Eye (tissue), 1 donor: Measurements from ENCODE around the gene CYB561D2.
"Not testable (repeated sequence)": the region's sequence is repeated elsewhere in the genome, so short reads cannot be mapped to it uniquely, and the experiment has no call there.

Experiments
- DNase-seq: peaks from one replicate; pipeline ENCODE4 v3.0.0-alpha.2; 2015

Gene CYB561D2, protein sequence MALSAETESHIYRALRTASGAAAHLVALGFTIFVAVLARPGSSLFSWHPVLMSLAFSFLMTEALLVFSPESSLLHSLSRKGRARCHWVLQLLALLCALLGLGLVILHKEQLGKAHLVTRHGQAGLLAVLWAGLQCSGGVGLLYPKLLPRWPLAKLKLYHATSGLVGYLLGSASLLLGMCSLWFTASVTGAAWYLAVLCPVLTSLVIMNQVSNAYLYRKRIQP

DNA sequence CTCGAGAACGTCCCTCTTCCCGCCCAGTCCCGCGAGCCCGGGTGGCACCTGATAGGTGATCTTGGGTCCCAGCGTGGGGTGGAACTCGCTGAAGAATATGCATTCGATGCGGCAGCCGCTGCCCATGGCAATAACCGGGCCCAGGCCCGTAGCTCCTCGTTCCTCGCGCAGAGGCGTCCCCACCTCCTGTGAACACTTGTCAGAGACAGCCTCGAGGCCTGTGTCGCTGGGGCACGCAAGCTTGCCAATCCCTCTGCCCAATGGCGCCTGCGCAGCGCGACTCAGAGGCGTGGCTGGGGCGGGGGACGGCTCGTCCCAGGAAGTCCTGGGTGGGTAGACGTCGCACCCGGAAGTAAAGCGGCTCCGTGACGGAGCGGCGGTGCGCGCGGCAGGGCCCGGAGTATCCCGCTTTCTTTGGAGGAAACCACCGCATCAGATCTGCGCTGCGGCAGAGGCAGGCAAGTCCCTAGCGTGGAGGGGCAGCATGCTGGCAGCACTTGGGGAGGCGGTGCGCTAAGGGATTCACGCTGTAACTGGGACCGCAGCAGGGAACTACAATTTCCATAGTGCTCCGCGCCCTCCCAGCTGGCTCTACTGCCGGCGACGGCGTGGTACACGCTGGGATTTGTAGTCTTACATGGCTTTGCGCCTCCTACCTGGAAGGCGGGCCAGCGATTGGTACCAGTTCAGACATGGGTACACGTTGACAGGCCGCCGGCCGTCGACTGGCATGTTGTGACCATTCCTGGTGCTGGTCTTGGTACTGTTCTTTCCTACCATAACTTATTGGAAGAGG is at the start of gene CYB561D2, which contains the start of gene NPRL2:
Gene CYB561D2 (plus strand): TSS at position 336 of the 796 bp plus-strand sequence. CDS start 572 bp downstream, outside the sequence.
Gene NPRL2 (minus strand): TSS at position 249 of the 796 bp plus-strand sequence. CDS start 123 bp downstream, at position 126.
- DNase-seq, result peak; percentile 98

DNA sequence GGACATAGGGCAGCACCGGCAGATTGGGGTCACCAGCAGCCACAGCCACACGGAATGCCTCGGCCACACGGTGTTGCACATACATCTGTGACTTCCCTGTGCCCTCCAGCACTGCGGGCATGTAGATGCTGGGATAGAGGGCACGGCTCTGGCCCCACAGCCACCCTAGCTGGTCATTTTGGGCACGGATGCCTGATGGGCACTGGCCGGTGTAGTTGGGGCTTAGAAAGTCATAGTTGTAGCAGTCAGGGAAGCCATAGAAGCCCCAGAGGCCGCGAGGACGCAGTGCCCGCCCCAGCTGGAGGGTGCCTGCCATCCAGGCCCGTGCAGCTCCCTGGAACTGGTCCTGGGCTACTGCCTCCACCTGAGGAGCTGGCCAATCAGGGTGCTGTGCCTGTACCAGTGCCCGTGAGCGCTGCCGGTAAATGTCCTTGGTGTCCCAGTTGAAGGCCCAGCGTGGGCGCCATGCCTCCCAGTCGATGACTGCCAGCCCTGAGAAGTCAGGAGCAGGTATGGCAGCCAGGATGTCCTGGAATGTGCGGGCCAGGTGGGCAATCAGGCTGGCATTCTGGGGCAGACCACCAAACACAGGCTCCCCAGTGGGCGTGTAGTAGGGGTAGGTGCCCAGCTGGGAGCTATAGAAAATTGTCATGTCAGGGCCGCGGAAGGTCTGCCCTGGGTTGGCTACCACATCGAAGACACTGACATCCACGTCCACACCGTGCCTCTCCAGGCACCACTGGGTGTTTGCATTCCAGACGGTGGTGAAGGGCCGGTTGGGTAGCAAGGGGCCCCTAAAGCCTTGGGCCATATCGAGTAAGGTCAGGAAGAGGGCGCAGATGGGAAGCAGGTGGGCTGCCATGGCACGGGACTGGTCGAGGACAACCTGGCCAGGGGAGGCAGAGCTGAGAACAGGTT is 48.3 kb upstream of the CYB561D2 start:
- DNase-seq, result no peak

DNA sequence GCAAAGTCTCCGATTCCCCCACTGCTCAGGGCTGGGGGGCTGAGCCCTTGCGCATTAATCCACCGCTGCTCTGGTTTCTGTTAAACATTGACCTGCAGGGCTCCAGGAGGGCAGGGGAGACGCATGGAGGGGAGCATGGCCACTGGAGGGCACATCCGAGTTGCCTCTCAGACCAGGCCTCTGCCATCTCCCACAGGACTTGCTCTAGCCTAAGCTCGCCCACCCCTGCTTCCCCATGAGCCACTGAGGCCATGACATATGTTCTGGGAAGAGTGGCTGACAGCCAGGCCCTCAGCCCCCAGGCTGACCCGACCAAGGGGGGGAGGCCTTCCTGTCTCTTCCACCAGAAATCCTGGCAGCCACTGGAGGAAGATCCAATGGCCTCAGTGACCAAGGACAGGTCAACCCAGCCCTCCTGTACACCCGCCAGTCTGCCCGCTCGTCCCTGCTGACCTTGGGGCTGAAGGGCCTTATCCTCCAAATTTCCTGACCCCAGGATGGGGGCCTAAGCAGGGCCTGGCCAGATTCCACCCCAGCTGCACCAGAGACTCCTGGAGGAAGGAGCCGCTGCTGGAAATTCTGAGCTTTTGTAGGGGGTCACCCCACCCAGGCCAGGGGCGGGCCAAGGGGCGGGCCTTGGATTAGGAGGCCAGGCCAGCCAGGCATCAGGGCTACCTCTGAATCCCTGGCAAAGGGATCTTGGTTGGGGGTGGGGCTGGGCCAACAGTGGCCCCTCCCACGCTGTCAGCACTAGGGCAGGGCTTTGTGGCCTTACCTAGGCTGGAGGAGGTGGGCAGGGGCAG is 47.4 kb upstream of the CYB561D2 start, which contains the start of gene HYAL1:
Gene HYAL1 (minus strand): TSS at position 562 of the 803 bp plus-strand sequence. CDS start 618 bp downstream, outside the sequence.
- no peak for DNase-seq

DNA sequence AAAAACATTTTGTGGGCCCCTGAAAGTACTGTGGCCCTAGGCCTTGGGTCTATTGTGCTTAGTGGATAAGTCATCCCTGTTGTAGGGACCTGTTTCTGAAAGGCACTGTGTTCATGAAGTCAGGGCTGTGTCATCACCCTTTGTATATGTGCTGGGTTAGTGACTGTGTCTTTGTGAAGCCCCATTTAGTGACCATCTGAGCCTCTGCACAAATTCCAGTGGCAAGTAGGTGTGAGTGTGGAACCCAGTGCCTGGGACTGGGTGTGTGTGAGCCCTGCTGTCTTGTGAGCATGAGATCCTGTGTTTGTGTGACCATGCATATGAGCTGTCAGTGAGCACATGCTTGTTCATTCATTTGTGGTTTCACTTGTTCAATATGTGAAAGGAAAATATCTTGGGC is 46.1 kb upstream of the CYB561D2 start:
- no peak for DNase-seq

DNA sequence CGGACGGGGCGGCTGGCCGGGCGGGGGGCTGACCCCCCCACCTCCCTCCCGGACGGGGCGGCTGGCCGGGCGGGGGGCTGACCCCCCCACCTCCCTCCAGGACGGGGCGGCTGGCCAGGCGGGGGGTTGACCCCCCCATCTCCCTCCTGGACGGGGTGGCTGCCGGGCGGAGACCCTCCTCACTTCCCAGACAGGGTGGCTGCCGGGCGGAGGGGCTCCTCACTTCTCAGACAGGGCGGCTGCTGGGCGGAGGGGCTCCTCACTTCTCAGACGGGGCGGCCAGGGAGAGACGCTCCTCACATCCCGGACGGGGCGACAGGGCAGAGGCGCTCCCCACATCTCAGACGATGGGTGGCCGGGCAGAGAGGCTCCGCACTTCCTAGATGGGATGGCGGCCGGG is 38.6 kb upstream of the CYB561D2 start:
- DNase-seq, result not testable (repeated sequence)

DNA sequence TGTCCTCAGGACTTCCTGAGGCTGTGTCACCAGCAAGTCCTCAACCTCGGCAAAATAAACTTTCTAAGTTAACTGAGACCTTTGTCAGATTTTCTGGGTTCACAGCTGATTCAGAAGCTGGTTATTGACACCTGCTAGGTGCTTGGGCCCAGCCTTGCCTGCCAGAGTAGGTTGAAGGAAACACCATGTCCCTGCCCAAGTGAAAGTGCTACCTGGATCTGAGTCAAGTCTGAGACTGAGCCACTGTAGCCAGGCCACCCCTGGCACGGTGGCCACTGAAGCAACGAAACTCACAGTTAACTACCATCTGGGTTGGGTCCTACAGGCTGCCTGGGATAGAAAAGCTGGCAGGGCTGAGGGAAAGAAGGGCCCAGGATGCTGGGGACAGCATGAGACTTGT is 36.3 kb upstream of the CYB561D2 start:
- no peak for DNase-seq

DNA sequence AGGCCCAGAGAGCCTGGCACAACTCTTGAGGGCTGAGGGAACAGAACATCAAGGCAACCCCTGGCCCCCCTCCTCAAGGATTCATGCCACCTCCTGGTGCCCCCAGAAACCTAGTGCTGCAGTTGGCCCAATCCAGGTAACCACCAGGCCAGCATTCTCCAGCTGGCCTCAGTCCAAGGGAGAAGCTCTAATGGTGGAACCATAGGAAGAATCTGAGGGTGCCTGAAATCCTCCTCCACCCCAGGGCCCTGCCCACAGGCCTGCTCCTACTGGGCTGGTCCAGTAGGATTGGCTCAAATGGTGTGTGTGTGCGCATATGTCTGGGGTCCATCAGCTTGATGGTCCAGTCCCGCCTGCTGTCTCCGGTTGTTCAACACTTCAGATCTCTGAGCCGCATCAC is 35.8 kb upstream of the CYB561D2 start:
- no peak for DNase-seq

DNA sequence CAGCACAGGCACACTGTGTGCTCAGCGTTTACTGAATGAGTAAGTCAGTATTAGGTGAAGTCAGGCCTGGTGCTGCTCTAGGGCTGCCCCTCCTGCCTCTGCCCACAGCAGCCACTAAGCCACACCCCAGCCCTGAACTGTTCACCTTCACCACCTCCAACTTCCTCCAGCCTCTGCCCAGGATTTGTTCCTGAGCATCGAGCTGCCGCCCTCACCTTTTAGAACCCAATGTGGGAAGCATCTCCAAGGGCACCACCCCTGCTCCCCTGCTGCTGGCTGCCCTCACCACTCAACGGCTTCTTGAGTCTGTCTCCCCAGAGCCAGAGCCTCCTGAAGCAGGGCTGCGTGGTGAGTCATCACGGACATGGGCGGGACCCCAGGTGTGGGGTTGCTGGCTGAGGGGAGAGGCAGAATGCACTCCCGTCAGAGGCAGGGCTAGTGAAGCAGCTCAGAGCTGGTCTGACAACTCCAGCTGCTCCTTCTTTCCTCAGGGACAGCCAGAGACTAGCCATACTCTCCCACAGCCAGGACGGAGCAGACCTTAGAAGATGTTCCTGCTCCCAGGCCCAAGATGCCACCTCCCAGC is 33.9 kb upstream of the CYB561D2 start:
- peak; percentile 65 for DNase-seq

DNA sequence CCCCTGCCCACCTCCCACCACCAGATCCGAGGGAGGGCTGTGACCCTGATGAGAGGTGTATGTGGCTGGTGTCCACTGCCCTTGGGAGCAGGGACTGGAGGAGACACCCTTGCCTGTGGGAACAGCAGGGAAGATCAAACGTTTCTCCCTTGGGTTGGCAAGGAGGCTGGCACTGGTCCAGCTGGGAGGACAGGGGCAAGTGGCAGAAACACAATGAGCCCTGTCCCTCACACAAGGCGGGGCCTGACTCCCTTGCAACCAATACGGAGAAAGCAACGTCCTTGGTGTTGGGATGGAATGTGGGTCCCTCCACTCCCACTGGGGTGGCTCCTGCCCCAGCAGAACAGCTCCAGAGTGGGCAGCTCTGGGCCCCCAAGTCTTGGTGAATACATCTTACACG is 33.4 kb upstream of the CYB561D2 start:
- DNase-seq, result no peak

DNA sequence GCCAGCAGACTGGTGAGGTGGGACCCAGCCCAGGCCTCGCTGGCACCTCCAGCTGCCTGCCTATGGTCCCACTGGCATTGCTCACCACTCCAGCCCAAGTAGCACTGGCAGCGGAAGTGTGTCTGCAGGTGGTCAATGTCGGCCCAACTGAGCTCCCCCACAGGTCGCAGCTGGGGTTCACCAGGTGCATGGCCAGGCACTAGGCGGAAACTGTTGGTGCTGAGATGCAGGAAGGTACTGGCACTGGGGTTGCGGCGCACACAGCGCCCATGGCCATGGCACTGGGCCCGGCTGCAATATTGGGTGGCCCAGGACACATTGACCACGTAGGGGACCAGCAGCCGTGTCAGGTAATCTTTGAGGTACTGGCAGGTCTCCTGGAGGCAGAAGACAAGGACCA is 32.5 kb upstream of the CYB561D2 start:
- no peak for DNase-seq

DNA sequence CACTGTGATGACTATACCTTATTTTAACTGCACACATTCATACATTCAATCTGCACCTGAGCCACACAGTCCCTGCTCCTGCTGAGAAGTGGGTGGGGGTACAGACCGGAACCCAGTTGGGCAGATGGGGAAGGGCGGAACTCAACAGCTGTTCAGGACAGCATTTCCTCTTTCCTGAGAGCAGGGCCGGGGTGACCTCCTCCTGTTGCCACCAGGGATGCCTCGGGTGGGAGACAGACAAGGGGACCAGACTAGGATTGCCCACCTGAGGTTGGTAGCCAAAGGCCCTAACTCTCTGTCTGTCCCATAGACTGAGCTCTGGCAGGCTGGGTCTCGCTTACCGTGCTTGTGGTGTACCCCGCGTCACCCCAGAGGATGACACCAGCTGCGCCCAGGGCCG is 32.0 kb upstream of the CYB561D2 start:
- no peak for DNase-seq

DNA sequence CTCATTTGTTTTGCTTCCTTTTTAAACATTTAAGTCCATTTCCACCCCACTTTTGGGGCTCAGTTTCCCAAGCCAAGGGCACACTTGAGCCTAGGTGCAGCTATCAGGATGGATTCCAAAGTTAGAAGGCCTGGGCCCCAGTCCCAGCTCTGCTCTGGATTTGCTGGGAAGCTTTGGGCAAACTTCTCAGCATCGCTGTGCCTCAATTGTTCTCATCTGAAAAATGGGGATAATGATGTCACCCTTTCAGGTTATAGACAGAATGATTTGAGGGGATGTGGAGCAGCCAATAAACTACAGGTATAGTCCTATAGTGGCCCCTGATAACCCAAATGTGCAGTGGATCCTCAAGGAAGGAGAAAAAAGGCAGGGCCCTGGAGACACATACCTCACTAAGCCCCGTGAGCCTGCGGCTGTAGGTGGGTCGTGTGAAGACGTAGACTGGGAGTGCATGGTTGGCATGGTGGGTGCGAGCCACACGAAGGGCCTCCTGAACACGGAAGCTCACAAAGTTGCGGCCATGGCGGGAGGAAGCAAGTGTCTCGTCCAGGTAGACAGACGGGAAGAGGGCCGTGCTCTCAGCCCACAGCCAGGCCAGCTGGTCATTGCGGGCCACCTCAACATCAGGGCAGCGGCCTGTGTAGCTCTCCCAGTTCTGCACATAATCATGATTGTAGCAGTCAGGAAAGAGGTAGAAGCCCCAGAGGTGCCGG is 31.3 kb upstream of the CYB561D2 start:
- DNase-seq, result no peak

DNA sequence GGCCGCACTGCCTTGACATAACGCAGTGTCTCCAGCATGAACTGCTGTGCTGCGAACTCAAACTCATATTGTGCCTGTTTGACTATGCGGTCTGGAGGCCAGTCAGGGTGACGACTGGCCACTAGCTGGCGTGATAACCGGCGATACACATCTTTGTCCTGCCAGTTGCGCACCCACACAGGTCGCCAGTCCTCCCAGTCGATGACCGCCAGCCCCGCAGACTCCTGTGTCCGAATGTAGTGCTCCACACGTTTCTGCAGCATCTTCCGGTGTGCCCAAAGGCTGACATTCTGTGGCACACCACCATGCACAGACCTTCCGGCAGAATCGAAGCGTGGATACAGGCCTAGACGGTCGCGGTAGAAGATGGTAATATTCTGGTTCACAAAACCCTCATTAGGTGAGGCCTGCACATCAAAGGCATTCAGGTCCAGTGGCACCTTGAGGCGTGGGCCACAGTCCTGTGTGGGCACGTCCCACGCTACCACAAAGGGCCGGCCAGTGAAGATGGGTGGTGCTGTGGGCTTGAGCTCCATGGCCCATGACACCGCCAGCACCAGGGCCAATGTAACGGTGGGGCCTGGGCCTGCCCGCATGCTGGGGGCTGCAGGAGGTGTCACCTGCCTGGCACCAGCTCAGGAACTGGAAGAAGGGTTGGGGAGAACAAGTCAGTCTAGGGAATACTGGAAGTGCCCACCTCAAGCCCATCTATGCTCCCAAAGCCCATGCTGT is 30.6 kb upstream of the CYB561D2 start:
- DNase-seq, result no peak

DNA sequence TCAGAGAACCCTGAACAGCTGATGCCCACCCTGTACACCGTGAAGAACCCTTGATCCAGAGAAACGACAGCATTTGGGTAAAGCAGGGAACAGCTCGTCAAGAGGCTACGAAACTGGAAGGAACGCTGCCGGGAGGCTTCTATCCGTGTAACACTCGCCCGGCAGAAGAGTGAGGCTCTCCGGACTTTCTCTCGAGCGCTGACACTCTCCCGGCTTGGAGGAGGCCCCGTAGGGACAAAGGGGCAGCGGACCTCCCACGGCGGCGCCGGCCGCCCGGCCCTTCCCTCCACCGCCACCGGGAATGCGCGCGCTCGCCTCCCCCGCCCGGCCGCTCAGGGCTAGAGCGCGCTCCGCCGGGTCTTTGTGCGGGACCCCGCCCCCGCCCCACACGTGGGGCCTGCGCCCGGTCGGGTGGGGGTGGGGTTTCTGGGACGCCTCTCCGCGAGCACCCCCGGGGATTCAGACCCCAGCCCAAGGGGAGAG is 29.8 kb upstream of the CYB561D2 start:
- peak; percentile 94 for DNase-seq

DNA sequence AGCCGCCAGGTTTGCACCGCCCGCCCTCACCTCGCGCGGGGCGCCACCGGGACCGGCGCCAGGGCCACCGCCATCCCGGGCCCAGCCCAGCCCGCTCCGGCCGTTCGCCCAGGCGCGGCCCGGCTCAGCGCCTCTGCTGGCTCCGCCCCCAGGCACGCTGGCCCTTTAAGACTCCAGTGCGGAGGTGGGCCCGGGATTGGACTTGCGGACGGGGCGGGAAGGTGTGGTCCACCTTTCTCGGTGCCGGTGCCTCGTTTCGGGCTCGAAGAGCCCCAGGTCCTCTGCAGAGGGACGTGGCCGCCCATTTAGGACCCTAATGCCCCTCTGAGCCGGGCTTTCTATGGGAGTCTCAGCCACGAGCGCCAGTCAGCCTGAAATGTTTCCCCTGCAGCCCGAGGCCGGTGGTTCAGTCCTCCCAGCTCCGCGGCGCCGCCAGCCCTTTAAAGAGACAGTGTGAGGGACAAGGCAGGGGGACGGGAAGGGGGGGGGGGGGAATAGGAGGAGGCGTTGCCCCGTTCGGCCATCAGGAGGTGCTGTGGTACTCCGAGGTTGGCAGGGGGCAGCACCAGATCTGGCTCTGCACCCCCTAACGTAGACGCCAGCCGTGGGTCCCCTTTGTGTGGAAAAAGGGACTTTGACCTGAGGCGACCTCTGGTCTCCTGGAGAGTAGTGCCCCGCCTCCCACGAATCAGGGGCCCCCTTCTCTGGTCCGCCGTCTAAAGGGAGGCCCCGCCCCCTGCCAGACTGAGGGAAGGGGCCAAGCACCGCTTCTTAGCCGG is 29.1 kb upstream of the CYB561D2 start:
- DNase-seq, result peak; percentile 97

DNA sequence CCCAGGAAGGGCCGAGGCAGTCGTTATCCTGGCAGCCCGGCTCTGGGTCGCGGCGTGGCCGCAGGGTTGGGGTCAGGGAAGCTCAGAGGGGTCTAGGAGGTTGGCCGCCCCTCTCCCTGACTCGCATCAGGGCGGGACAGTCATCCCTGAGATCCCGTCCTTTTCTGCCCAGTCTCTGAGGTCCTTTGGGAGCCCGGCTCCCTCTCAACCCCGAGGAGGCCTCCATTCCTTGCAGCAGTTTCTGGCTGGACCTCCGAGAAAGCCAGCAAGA is 28.6 kb upstream of the CYB561D2 start:
- no peak for DNase-seq

DNA sequence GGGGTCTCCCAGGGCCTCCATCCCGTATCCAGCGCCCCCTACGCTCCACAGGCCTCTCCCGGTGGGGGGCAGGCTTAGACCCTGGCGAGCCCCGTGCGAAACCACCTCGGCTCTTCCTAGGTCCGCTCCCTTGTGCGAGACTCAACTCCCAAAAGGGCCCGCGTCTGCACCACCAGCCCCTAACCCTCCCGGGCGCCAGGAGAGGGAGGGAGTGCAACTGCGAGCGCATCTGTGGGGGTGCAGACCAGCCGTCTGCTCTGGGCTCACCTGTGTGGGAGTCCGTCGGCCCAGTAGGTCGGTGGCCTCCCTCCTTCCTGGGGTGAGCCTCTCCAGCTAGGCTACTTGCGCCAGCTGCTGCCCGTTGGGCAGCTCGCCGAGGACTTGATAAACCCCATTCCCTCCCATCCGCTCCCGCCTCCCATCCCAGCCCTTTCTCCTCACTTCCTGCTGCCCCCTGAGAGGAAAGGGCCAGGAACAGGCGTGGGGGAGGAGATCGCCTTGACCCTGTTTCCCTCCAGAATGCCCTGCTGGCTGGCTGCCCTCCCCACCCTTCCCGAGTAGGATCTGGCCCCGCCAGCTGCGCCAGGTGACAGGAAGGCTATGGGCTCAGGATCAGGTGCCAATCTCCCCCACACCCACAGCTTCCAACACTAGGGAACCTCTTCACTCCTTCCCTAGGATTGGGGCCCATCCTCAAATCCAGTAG is 28.1 kb upstream of the CYB561D2 start, which contains the start of gene HYAL2:
Gene HYAL2 (minus strand): TSS at position 360 of the 706 bp plus-strand sequence. CDS start 2,256 bp downstream, outside the sequence.
- DNase-seq, result peak; percentile 32

DNA sequence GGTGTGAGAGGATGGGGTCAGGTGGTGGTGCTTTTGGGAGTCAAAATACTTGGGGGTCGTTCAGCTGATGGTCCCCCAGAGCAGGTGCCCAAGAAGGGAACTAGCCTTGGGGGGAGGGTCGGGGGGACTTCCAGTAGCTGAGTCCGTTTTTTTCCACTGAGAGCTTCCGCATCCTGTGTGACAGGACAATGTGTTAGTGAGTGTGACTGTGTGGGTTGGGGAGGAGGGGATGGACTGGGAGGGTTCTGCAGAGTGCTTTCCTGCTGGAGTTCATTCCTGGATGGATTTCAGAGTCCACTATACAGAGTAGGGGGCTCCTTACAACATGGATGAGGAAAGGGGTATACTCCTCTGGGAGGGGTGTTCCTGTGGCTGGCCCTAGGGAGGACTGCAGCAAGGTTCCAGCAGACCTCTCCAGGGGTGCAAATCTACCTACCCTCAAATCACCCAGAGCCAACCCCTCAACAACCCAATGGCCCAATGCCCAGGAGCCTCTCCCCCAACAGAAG is 27.5 kb upstream of the CYB561D2 start:
- DNase-seq, result no peak
